Thyroid gland (tissue), 4 donors: ENCODE measurements around the gene PSMB3. TPM values are rescaled to one million over a fixed set of nuclear protein-coding genes. Genes with fewer than 3 reads are reported as not detected.

Experiments used
- DNase-seq, 2 donors: peaks; one replicate each; pipeline ENCODE4 v3.0.0-alpha.2; 2019
- H3K27ac ChIP-seq, 3 donors: fragments of 200-600 bp; sonication (generic); 1 replicate in 2 of 3; 2 replicates in 1 of 3; pipeline ENCODE4 v1.5.1; 2016 to 2019; ENCODE audit warnings: mild to moderate bottlenecking in 1 of 3, moderate library complexity in 1 of 3
- H3K27me3 ChIP-seq: fragments of 200-600 bp; sonication (generic); one replicate; pipeline ENCODE4 v1.5.1; 2019
- H3K36me3 ChIP-seq, 2 donors: fragments of 200-600 bp; sonication (generic); one replicate each; pipeline ENCODE4 v1.5.1; 2016 to 2019
- H3K4me1 ChIP-seq, 2 donors: fragments of 200-600 bp; sonication (generic); one replicate each; pipeline ENCODE4 v1.5.1; 2017 to 2019
- H3K4me3 ChIP-seq, 3 donors: fragments of 200-600 bp; sonication (generic); replicated peaks in 1 of 3; 1 replicate in 2 of 3; 2 replicates in 1 of 3; pipeline ENCODE4 v1.5.1; 2016; ENCODE audit warnings: mild to moderate bottlenecking in 1 of 3
- H3K9me3 ChIP-seq: fragments of 200-600 bp; sonication (generic); one replicate; pipeline ENCODE4 v1.5.1; 2017
- CTCF ChIP-seq, 6 experiments: fragments of 200-600 bp in 3 of 6; fragments of 450-650 bp in 3 of 6; sonication (generic) in 3 of 6; IDR thresholded peaks; one replicate each; pipeline ENCODE4 v1.5.1; 2016 to 2019; ENCODE audit warnings: antibody characterized with exemption in 6 of 6, mild to moderate bottlenecking in 2 of 6, inconsistent platforms in 1 of 6, moderate library complexity in 1 of 6
- POLR2A ChIP-seq, 2 donors: fragments of 450-650 bp; IDR thresholded peaks; one replicate each; pipeline ENCODE4 v1.6.1; 2017; ENCODE audit warnings: antibody characterized with exemption in 2 of 2, mild to moderate bottlenecking in 2 of 2, moderate library complexity in 1 of 2
- WGBS, 2 donors: methylation state at CpG; one replicate each; pipeline ENCODE4 v1.1.5; 2017; 5-methylcytosine and 5-hydroxymethylcytosine counted together
- intact Hi-C: fragments of 100-400 bp; cut with DNase I; formaldehyde crosslinking; loops from one replicate; pipeline ENCODE4 v1.15.1; 2023
- total RNA-seq, 4 donors: library from RNA; depleted of rRNA; stranded (reverse); fragments of >200 nt; gene quantifications; one replicate each; pipeline ENCODE4 v1.2.3, GENCODE V29; 2016

The PSMB3 gene
- total RNA-seq, 4 donors from 2014 or later: 135 to 256 (median 222) TPM

- Histone ChIP-seq H3K9me3 (no peaks in the 10 kb centered on the region), H3K36me3 (peaks cover 6 to 14% of the 10 kb centered on the region in 2 donors), H3K27me3 (no peaks in the 10 kb centered on the region), H3K4me3 (no peak overlapping the region), H3K27ac (peak overlapping the region; percentile 3 to 57 (median 8)), H3K4me1 (peaks cover 30 to 47% of the 10 kb centered on the region in 2 donors)
- TF ChIP-seq CTCF (IDR thresholded peaks at IDR 0.05) (no peak), POLR2A (IDR thresholded peaks at IDR 0.05) (no peak)
- intact Hi-C loops: no loop called here
- no peak for DNase-seq
- 72 to 86% methylated on average over 4 to 5 of the region's 5 CpGs for WGBS, 2 donors
These were observed 11.1 kb upstream of the PSMB3 start for GRCh38 chr17:38741461-38741860.

- intact Hi-C loops: no loop called here
- TF ChIP-seq POLR2A (IDR thresholded peaks at IDR 0.05): no peak
- no peak for TF ChIP-seq CTCF (IDR thresholded peaks at IDR 0.05)
- Histone ChIP-seq H3K27ac (peak overlapping the region; percentile 8 to 57 (median 49)), H3K9me3 (no peaks in the 10 kb centered on the region), H3K4me1 (peaks cover 35 to 52% of the 10 kb centered on the region in 2 donors), H3K36me3 (peaks cover 6 to 14% of the 10 kb centered on the region in 2 donors), H3K4me3 (peak overlapping the region in 1 of 3 donors; percentile 0), H3K27me3 (no peaks in the 10 kb centered on the region)
- peak; percentile 75 to 76 for DNase-seq
- WGBS, 2 donors: 20 to 23% methylated on average over 4 to 7 of the region's 7 CpGs
These were observed 10.6 kb upstream of the PSMB3 start for GRCh38 chr17:38741921-38742410.

- no peaks in the 10 kb centered on the region for H3K27me3 ChIP-seq
- peaks cover 2 to 14% of the 10 kb centered on the region in 2 donors for H3K36me3 ChIP-seq
- H3K9me3 ChIP-seq: no peaks in the 10 kb centered on the region
- H3K4me1 ChIP-seq: peaks cover 37 to 54% of the 10 kb centered on the region in 2 donors
- no peak for TF ChIP-seq POLR2A (IDR thresholded peaks at IDR 0.05)
- no peak for TF ChIP-seq CTCF (IDR thresholded peaks at IDR 0.05)
- DNase-seq: peak; percentile 37 to 45
- peak overlapping the region; percentile 8 to 57 (median 49) for H3K27ac ChIP-seq
- H3K4me3 ChIP-seq: peak overlapping the region in 1 of 3 donors; percentile 0
- 31 to 34% methylated on average over 15 to 20 of the region's 22 CpGs for WGBS, 2 donors
- intact Hi-C loops: no loop called here
These were observed 9.9 kb upstream of the PSMB3 start for GRCh38 chr17:38742411-38743308.

- intact Hi-C loops: no loop called here
- Histone ChIP-seq H3K4me3 (no peak overlapping the region), H3K4me1 (peaks cover 41 to 55% of the 10 kb centered on the region in 2 donors), H3K27ac (peak overlapping the region in 1 of 3 donors; percentile 6), H3K9me3 (no peaks in the 10 kb centered on the region), H3K27me3 (no peaks in the 10 kb centered on the region), H3K36me3 (peaks cover 0 to 5% of the 10 kb centered on the region in 2 donors)
- DNase-seq: peak; percentile 53 to 69
- TF ChIP-seq POLR2A (IDR thresholded peaks at IDR 0.05) (no peak), CTCF (IDR thresholded peaks at IDR 0.05) (no peak)
- 29% methylated on average over 4 of the region's 4 CpGs for WGBS, 2 donors
These were observed 8.9 kb upstream of the PSMB3 start for GRCh38 chr17:38743556-38744171.
